GM21447 (cell line): ENCODE measurements around the gene KLF6.
"Not testable (repeated sequence)": the region's sequence is repeated elsewhere in the genome, so short reads cannot be mapped to it uniquely, and the experiment has no call there.

Source experiments
- ATAC-seq: cut with Tn5 transposase; IDR thresholded peaks from one replicate; pipeline ENCODE4 v1.9.1; 2021; ENCODE audit not compliant: unreplicated experiment

Gene KLF6

GRCh38 chr10:3735175-3735574 is 49.8 kb downstream of the KLF6 start:
- no peak for ATAC-seq

- no peak for ATAC-seq
These were observed 50.9 kb downstream of the KLF6 start for GRCh38 chr10:3734111-3734510.

GRCh38 chr10:3732183-3732582 is 52.8 kb downstream of the KLF6 start:
- ATAC-seq, result not testable (repeated sequence)

GRCh38 chr10:3729397-3729976 is 55.5 kb downstream of the KLF6 start:
- no peak for ATAC-seq

- ATAC-seq, result no peak
These were observed 56.4 kb downstream of the KLF6 start for GRCh38 chr10:3728563-3728962.

GRCh38 chr10:3727268-3727667 is 57.7 kb downstream of the KLF6 start:
- no peak for ATAC-seq
